HG02885 (cell line): ENCODE measurements around the gene SGMS1.

Experiments used
- ATAC-seq: cut with Tn5 transposase; IDR thresholded peaks from one replicate; pipeline ENCODE4 v1.9.1; 2021; ENCODE audit warnings: mild to moderate bottlenecking; ENCODE audit not compliant: unreplicated experiment, poor library complexity

Gene SGMS1

GRCh38 chr10:50613726-50614443 is 9.9 kb downstream of the SGMS1 start:
- no peak for ATAC-seq

- ATAC-seq = peak; percentile 56
Measured at GRCh38 chr10:50613150-50613549, 10.6 kb downstream of the SGMS1 start.

- no peak for ATAC-seq
Measured at GRCh38 chr10:50610368-50610767, 13.4 kb downstream of the SGMS1 start.

- no peak for ATAC-seq
Measured at GRCh38 chr10:50607356-50607925, 16.3 kb downstream of the SGMS1 start.

GRCh38 chr10:50605951-50606270 is 17.8 kb downstream of the SGMS1 start:
- no peak for ATAC-seq

GRCh38 chr10:50605269-50605950 is 18.3 kb downstream of the SGMS1 start:
- peak; percentile 84 for ATAC-seq

GRCh38 chr10:50604809-50605208 is 18.9 kb downstream of the SGMS1 start:
- ATAC-seq = no peak

- ATAC-seq = peak; percentile 79
Measured at GRCh38 chr10:50604049-50604640, 19.6 kb downstream of the SGMS1 start.

- no peak for ATAC-seq
Measured at GRCh38 chr10:50603151-50603850, 20.5 kb downstream of the SGMS1 start.

GRCh38 chr10:50601974-50602373 is 21.8 kb downstream of the SGMS1 start:
- no peak for ATAC-seq

GRCh38 chr10:50600831-50601477 is 22.8 kb downstream of the SGMS1 start:
- no peak for ATAC-seq

- ATAC-seq = no peak
Measured at GRCh38 chr10:50600286-50600685, 23.5 kb downstream of the SGMS1 start.

GRCh38 chr10:50596897-50597296 is 26.9 kb downstream of the SGMS1 start:
- no peak for ATAC-seq

GRCh38 chr10:50596456-50596855 is 27.3 kb downstream of the SGMS1 start:
- ATAC-seq = no peak

- no peak for ATAC-seq
Measured at GRCh38 chr10:50595785-50596184, 28.0 kb downstream of the SGMS1 start.

GRCh38 chr10:50593523-50594376 is 30.0 kb downstream of the SGMS1 start:
- ATAC-seq = no peak

- no peak for ATAC-seq
Measured at GRCh38 chr10:50592961-50593418, 30.8 kb downstream of the SGMS1 start.

GRCh38 chr10:50590935-50591334 is 32.8 kb downstream of the SGMS1 start:
- no peak for ATAC-seq

- no peak for ATAC-seq
Measured at GRCh38 chr10:50586740-50587088, 37.0 kb downstream of the SGMS1 start.
